ENCODE results near the gene KRT78.

The KRT78 gene

DNA sequence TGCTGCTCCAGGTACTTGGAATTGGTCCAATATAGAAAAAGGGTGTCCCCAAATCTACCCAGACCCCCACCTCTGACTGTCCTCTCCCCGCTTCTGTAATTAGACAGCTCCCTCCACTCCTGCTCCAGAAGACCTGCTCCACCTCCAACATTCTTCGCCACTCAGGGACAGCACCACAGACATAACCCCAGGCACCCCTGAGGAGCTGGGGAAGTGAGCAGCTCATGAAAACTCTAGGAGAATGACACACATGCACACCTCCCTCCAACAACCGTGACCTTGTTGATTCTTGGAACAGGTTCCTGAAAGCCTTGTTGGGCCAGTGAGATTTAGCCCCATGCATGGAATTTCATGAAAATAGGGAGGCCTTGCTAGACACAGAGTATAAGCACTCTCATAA lies 43.1 kb downstream of the KRT78 start:
- no peak overlapping the region for H3K4me3 ChIP-seq
- H3K27ac ChIP-seq = no peak overlapping the region
- no peak overlapping the region for H3K9ac ChIP-seq (ENCODE audit: insufficient read length)
- TF ChIP-seq EZH2 (IDR thresholded peaks at IDR 0.05) (no peak), FOXP2 (optimal IDR thresholded peaks at IDR 0.05; ENCODE audit: control extremely low read depth, extremely low read length, insufficient read depth) (no peak)
- no peak for DNase-seq (ENCODE audit: low read depth, low spot score)
- H3K36me3 ChIP-seq (ENCODE audit: insufficient read depth, low read length) = no peaks in the 10 kb centered on the region
- no peaks in the 10 kb centered on the region for H3K9me3 ChIP-seq (ENCODE audit: low read depth, low read length)

DNA sequence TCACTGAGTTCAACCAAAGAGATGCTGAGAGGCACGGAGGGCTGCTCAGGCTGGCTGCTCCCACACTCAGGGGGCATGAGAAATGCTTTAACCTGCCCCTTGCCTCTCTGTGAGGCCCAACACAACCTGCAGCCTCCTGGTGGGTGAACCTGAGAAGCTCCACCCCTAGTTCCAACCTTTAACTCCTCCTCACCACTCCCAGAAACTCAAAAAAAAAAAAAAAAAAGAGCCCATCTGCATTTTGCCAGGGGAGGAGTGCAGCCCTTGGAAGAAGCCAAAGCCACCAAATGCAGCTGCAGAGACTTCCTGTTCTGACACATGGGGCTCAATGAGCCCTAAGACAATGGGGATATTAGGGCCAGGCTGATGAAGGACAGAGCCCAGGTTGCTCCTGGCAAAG lies 43.8 kb downstream of the KRT78 start:
- Histone ChIP-seq H3K9ac (ENCODE audit: insufficient read length) (no peak overlapping the region), H3K4me3 (no peak overlapping the region), H3K9me3 (ENCODE audit: low read depth, low read length) (no peaks in the 10 kb centered on the region), H3K36me3 (ENCODE audit: insufficient read depth, low read length) (no peaks in the 10 kb centered on the region), H3K27ac (no peak overlapping the region)
- no peak for DNase-seq (ENCODE audit: low read depth, low spot score)
- no peak for TF ChIP-seq FOXP2 (optimal IDR thresholded peaks at IDR 0.05; ENCODE audit: control extremely low read depth, extremely low read length, insufficient read depth)

DNA sequence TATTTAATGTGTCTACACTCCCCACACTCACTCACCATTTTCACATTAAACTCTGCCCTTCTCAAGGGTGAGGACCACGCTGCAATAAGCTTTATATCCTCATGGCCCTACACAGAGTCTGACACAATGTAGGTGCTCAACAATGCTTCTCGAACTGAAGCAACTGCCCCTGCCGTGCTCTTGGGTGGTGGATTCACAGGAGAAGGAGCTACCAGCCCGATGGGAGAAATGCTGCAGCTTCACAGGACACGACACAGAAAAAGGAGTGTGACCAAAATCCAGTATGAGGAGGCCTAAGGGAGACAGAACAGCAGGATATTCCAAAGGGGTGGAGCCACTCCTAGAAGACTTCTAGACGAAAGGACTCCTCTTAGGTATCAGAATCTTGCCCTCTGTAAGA lies 46.4 kb downstream of the KRT78 start:
- no peaks in the 10 kb centered on the region for H3K36me3 ChIP-seq (ENCODE audit: insufficient read depth, low read length)
- no peak overlapping the region for H3K9ac ChIP-seq (ENCODE audit: insufficient read length)
- H3K27ac ChIP-seq = no peak overlapping the region
- no peak overlapping the region for H3K4me3 ChIP-seq
- DNase-seq (ENCODE audit: low read depth, low spot score) = no peak
- TF ChIP-seq EZH2 (IDR thresholded peaks at IDR 0.05) = no peak
- H3K9me3 ChIP-seq (ENCODE audit: low read depth, low read length) = no peaks in the 10 kb centered on the region

DNA sequence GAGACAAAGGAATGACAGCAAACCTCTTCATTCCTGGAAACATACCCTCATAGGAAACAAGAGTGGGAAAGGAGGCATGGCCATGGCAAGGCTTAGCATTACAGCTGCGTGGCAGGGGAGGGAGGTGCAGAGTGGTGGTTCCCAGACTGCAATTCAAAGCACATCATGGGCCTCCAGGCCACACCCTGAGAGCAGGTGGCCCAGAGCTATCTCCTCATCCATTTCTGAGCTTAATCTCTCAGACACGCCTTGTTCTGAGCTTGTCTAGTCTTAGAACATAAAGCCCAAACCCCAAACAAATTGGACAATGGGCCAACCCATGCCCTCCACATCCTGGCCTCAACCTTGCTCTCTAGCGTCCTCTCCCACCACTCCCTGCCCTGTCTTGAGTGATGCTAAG lies 47.0 kb downstream of the KRT78 start:
- no peak for DNase-seq (ENCODE audit: low read depth, low spot score)
- Histone ChIP-seq H3K4me3 (no peak overlapping the region), H3K9ac (ENCODE audit: insufficient read length) (no peak overlapping the region), H3K9me3 (ENCODE audit: low read depth, low read length) (no peaks in the 10 kb centered on the region), H3K27ac (no peak overlapping the region), H3K36me3 (ENCODE audit: insufficient read depth, low read length) (no peaks in the 10 kb centered on the region)
- TF ChIP-seq FOXP2 (optimal IDR thresholded peaks at IDR 0.05; ENCODE audit: control extremely low read depth, extremely low read length, insufficient read depth) (no peak), EZH2 (IDR thresholded peaks at IDR 0.05) (no peak), POLR2AphosphoS5 (IDR thresholded peaks at IDR 0.05; ENCODE audit: borderline replicate concordance, low read depth, low read length) (no peak)

DNA sequence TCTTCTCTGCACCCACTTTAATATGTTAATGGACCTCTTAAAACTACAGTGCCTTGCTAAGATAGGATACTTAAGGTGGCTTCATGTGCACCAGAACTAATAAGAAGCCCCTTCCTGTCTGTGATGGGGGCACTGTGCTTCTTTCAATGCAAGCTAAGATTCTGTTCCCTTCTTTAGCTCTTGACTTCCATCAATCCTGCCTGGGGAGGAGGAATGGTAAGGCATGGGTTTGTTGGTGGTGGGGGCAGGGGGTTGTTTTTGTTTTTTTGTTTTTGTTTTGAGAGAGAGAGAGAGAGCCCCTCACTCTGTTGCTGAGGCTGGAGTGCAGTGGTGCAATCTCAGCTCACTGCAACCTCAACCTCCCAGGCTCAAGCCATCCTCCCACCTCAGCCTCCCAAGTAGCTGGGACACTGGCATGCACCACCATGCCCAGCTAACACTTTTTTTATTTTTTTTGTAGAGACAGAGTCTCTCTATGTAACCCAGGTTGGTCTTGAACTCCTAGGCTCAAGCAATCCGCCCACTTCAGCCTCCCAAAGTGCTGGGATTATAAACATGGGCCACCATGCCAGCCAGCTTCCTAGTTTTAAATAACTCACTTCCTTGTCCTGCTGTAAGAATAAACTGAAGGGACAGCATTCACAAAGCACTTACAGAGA lies 48.4 kb downstream of the KRT78 start:
- H3K4me3 ChIP-seq = no peak overlapping the region
- TF ChIP-seq FOXP2 (optimal IDR thresholded peaks at IDR 0.05; ENCODE audit: control extremely low read depth, extremely low read length, insufficient read depth) (no peak), POLR2AphosphoS5 (IDR thresholded peaks at IDR 0.05; ENCODE audit: borderline replicate concordance, low read depth, low read length) (no peak), EZH2 (IDR thresholded peaks at IDR 0.05) (no peak)
- H3K9ac ChIP-seq (ENCODE audit: insufficient read length) = no peak overlapping the region
- no peak overlapping the region for H3K27ac ChIP-seq
- H3K9me3 ChIP-seq (ENCODE audit: low read depth, low read length) = no peaks in the 10 kb centered on the region
- no peaks in the 10 kb centered on the region for H3K36me3 ChIP-seq (ENCODE audit: insufficient read depth, low read length)
- no peak for DNase-seq (ENCODE audit: low read depth, low spot score)

DNA sequence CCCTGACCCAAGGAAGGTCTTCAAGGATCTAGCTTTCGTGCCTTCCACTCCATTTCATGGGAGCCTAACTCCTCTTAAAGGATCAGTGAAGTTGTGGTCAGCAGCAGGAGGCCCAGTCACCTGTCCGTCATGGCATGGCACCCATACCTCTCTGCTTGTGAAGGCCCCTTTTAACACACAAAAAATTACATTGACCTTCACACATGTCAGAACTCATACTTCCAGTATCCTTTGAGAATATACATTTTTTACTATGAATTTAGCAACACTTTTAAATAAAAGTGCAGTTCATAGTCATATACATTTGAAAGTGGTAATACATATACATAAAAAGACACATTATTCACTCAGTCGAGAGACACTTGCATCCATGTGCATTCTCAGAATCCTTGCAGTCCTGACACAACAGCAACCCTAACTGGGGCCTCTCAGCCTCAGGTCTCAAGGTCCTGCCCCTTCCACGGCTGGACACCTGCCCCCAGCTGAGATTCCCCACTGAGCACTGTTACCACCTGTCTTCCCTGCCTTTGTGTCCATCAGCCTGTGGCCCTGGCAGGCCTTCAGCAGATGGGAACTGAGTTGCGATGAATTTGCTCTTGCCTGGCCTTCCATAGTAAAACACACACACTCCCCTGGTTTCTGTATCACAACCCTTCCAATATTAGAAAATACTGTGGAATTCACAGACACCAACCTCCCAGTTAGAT lies 49.1 kb downstream of the KRT78 start:
- H3K9ac ChIP-seq (ENCODE audit: insufficient read length) = no peak overlapping the region
- DNase-seq (ENCODE audit: low read depth, low spot score) = no peak
- TF ChIP-seq POLR2AphosphoS5 (IDR thresholded peaks at IDR 0.05; ENCODE audit: borderline replicate concordance, low read depth, low read length) (no peak), EZH2 (IDR thresholded peaks at IDR 0.05) (no peak), FOXP2 (optimal IDR thresholded peaks at IDR 0.05; ENCODE audit: control extremely low read depth, extremely low read length, insufficient read depth) (no peak)
- H3K4me3 ChIP-seq = no peak overlapping the region
- no peak overlapping the region for H3K27ac ChIP-seq
- H3K36me3 ChIP-seq (ENCODE audit: insufficient read depth, low read length) = no peaks in the 10 kb centered on the region
- H3K9me3 ChIP-seq (ENCODE audit: low read depth, low read length) = no peaks in the 10 kb centered on the region

DNA sequence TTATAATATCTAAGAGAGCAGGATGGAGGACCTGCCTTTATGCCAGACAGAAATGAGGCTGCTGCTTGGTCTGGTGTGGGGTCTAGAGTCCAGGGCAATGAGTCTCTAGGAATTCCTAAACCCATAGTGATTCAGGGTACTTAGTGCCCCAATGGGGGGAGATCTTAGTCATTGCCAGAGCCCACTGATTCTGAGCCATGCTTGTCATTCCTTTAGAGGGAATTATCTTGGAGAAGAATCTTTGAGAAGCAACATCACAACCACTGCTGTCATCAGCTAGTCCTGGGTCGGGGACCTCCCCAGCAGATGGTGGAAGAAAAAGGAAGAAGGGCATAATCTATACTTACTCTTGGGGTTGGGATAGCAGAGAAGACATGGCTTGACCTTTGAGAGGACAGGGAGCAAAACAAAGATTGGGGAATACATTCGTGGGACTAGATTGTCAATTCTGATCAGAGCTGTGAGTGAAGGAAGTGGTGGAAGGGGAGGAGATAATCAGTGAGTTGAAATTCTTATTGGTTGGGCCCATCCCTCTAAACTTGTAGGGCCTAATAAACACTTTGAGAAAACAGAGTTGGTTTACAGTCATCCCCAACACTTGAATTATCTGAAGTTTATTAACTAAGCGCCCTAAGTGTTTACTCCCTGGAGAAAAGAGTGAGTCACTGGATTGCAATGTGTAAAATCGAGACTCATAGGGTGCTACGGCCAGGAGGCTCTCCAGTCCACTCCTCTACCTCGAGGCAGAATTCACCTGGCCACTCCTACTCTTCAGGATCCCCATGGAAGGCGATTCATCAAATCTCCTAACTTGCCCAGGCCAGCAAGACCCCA lies 49.9 kb downstream of the KRT78 start:
- no peak for DNase-seq (ENCODE audit: low read depth, low spot score)
- no peaks in the 10 kb centered on the region for H3K9me3 ChIP-seq (ENCODE audit: low read depth, low read length)
- no peaks in the 10 kb centered on the region for H3K36me3 ChIP-seq (ENCODE audit: insufficient read depth, low read length)
- H3K9ac ChIP-seq (ENCODE audit: insufficient read length) = no peak overlapping the region
- H3K27ac ChIP-seq = no peak overlapping the region
- TF ChIP-seq EZH2 (IDR thresholded peaks at IDR 0.05) (no peak), POLR2AphosphoS5 (IDR thresholded peaks at IDR 0.05; ENCODE audit: borderline replicate concordance, low read depth, low read length) (no peak), FOXP2 (optimal IDR thresholded peaks at IDR 0.05; ENCODE audit: control extremely low read depth, extremely low read length, insufficient read depth) (no peak)
- H3K4me3 ChIP-seq = no peak overlapping the region

DNA sequence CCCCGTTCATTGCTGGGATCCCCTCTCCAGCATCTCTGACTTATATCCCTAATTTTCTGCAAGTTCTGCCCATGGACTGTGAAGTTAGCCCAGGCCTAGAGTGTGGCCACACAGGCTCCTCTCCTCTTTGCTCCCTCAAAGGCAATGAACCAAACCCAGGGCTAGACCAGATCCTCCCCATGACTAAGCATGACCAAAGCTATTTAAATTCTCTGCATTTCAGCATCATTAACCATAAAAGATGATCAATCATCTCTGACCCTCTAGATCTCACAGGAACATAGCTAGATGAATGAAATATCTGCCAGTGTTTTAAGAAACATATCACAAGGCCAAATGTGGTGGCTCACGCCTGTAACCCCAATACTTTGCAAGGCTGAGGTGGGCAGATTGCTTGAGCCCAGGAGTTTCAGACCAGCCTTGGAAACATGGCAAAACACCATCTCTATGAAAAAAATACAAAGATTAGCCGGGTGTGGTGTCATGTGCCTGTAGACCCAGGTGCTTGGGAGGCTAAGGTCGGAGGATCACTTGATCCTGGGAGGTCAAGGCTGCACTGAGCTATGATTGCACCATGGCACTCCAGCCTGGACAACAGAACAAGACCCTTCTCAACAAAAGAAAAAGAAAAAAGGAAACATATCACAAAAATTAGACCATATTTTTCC lies 50.7 kb downstream of the KRT78 start:
- H3K9ac ChIP-seq (ENCODE audit: insufficient read length) = no peak overlapping the region
- TF ChIP-seq EZH2 (IDR thresholded peaks at IDR 0.05) (no peak), FOXP2 (optimal IDR thresholded peaks at IDR 0.05; ENCODE audit: control extremely low read depth, extremely low read length, insufficient read depth) (no peak), POLR2AphosphoS5 (IDR thresholded peaks at IDR 0.05; ENCODE audit: borderline replicate concordance, low read depth, low read length) (no peak)
- no peak for DNase-seq (ENCODE audit: low read depth, low spot score)
- H3K36me3 ChIP-seq (ENCODE audit: insufficient read depth, low read length) = no peaks in the 10 kb centered on the region
- H3K4me3 ChIP-seq = no peak overlapping the region
- H3K27ac ChIP-seq = no peak overlapping the region
- no peaks in the 10 kb centered on the region for H3K9me3 ChIP-seq (ENCODE audit: low read depth, low read length)
